NCI-H510A treated with DMSO at 0.1 percent for 48 hours (cell line): Measurements from ENCODE around the gene UNC13D.
"Not testable (repeated sequence)": the region's sequence is repeated elsewhere in the genome, so short reads cannot be mapped to it uniquely, and the experiment has no call there.

Source experiments
- DNase-seq: peaks from one replicate; lab custom pipeline; 2025; lab: John Stamatoyannopoulos, UW

The UNC13D gene

DNA sequence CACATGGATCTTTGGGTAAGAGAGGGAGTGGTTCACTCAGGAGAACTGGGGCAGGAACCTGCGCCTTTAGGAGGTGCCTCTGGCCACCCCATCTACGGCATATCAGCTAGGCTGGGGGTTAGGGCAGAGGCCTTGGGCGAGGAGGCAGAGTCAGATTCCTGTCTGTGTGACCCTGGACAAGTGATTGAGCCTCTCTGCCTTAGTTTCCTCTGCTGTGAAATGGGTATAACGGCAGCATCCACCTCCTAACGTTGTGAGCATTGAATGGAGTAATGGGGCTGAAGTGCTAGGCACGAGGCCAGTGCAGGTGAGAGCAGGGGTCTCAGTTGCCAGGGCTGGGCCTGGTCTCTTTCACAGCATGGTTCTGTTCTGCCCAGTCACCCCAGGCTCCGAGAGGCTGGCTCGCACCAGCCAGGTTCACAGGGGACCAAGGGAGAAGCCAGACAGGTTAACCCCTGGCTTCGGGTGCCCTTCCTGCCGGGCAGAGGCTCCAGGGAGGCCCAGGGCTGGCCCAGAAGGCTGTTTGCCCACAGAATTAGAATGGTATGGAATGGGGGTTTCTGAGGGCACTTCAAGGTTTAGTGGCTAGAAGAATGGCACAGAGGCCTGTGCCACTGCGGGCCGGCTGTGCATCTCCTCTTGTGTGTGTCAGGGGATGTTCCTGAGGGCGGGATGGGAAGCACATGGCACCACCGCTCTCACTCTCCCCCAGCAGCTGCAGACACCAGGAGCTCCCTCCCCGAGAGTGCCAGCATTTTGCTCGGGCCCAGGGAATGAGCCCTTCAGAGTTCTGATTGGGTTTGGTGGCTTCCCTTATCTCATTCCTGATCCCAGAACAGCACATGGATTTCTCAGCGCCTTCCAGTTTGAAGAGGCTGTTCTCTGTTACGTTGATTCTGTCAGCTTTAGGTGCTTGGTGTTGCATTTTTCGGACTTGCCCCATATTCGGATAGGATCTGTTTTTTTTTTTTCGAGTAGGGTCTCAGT, 23.8 kb downstream of the UNC13D start:
- no peak for DNase-seq

DNA sequence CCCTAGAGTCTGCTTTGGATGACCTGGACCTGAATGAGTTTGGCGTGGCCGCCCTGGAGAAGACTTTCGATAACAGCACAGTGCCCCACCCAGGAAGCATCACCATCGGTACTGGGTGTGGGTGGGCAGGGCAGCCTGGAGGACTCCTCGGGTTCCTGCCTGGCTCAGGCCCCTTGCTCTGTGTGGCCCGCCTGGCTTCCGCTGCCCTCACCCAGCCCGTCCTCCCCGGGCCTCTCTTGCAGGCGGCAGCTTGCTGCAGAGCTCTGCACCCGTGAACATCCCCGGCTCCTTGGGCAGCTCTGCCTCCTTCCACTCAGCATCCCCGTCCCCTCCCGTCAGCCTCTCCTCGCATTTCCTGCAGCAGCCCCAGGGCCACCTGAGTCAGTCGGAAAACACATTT, 24.5 kb downstream of the UNC13D start:
- DNase-seq: no peak

DNA sequence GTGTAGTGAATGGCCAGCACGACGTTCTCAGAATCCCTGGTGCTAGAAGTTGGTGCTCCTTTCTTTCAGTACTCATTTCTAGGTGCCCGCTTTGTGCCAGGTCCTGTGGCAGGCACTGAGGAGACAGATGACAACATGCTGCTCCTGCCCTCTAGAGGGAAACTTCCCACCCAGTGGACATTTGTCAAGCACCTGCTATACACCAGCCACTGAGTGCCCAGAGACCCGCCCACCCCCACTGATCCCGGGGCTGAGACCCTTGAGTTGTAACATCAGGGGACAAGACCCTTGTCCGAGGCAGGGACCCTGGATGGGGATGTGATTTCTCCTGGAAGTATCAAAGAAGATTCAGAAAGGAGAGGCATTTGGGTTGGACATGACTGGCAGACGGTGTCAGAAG, 25.1 kb downstream of the UNC13D start:
- DNase-seq: no peak

DNA sequence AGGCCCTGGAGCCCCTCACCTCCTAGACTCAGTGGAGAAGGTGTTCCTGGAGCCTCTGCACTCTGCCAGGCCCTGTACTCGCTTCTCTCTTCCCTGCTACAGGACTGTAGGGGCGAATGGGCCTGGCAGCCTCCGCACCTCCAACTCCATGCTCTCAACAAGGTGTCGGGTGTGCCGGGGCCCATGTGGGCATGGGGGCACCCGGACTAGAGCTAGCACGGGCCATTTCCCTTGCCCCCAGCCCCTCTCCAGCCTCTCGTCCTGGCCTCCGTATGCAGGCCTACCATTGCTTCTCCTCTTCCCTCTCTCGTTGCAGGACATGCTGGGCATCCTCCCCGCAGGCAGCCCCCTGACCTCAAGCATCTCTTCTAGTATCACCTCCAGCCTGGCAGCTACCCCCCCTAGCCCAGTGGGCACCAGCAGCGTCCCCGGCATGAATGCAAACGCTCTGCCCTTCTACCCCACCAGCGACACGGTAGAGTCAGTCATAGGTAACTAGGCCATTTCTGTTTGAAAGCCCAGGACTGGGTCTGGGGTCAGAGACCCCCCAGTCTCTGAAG, 25.8 kb downstream of the UNC13D start:
- no peak for DNase-seq

DNA sequence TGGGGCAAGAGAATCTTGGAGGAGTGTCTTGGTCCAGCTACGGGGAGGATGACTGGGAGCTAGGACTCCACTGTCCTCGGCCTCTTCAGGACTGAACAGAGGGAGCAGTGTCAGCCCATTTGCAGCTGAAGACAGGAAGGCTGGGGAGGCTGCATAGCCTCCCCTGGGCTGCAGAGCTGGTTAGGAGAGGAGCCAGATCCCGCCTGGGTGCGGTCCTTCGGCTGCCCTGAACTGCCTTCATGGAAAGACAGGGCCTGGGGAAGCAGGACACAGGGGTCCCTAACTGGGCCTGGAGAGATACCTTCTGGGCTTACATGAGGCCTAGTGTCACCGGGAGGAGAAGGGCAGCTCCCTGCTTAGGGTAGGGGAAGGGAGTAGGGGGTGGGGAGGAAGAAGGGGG, 26.6 kb downstream of the UNC13D start:
- no peak for DNase-seq

DNA sequence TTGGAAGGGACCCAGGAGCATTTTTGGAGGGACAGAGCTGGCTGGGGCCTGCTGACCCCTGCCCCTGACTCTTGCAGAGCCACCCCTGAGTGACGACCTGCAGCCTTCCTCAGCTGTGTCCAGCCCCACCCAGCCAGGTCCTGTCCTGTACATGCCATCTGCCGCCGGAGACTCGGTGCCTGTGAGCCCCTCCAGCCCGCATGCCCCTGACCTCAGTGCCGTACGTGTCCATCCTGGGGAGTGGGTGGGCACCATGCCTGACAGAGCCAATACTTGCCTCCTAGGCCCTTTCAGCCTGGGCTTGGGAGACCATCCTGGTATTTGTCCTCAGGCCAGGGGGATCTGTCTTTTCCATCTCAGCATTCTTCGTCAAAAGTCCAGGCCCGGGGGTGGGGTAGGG, 27.5 kb downstream of the UNC13D start:
- no peak for DNase-seq

DNA sequence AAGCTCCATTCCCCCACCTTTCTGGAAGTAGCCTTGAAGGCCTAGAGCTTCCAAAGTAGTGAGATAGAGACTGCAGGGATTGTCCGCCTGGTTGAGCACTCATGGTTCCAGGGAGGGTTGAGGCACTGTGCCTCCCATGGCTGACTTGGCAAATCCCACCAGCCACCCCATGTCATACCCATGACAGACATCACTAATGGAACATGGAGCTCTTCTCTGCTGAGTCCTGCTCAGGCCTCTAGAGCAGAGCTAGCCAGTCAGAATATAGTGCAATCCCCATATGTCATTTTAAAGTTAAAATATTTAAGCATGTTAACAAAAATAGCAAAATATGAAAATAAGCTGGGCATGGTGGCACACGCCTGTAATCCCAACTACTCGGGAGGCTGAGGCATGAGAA, 28.8 kb downstream of the UNC13D start:
- no peak for DNase-seq

DNA sequence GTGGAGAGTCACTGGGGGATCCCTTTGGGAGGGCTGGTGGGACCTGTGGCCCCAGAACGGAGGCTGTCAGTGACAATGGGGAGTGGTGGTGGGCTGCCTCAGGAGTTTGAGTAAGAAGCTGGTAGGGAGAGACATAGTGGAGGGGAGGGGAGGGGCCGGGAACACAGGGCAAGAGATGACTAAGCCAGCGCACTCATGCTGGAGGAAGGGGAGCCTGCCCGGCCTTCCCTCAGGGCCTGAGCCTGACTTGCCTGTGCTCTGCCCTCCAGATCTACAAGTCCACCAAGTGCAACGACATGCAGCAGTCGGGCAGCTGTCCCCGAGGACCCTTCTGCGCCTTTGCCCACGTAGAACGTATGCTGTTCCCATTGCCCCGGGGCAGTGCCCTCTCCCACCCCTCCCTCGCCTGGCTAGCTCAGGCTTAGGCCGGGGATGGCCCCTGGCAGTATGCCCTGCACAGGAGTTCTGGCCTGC, 29.3 kb downstream of the UNC13D start:
- no peak for DNase-seq

DNA sequence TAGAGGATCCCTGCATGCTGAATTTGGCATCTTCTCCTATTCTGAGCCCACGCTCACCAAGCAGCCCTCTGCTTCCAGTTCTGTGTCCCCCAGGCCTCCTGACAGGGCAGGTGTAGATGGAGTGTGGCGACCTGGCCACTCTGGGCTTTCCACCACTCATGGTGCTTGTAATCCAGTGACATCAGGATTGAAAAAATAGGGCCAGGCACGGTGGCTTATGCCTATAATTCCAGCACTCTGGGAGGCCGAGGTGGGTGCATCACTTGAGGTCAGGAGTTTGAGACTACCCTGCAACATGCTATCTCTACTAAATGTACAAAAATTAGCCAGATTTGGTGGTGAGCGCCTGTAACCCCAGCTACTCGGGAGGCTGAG, 30.2 kb downstream of the UNC13D start:
- DNase-seq: no peak

DNA sequence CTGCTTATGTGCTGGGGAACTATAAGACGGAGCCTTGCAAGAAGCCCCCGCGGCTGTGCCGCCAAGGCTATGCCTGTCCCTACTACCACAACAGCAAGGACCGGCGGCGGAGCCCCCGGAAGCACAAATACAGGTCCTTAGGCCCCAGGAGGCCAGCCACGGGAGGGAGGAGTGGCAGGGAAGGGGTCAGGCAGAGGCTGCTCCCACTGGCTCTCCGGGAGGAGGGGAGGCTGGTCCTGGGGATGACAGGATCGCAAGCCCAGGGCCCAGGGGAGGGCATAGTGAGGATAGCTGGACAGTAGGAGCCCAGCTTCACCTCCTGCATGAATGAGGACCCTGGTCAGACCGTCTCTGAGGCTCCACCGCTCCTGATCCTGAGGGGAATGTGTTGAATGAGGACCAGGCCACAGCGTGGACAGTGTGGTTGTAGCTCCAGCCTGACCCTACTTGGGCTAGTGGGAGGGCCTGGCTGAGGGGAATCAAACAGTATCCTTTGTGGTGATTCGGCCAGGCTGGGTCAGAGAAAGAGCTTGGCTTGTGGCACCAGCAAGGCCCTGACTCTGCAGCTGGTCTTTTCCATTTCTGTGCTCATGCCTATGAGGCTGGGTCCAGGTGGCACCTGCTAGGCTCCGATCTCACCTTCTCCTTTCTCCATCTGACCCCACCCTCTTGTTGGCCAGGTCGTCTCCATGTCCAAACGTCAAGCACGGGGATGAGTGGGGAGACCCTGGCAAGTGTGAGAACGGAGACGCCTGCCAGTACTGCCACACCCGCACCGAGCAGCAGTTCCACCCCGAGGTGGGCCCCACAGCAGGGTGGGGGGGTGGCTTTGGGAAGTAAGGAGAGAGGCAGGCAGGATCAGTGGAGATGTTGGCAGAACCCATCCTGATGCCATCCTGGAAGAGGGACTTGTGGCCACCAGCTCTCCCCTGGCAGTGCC, 30.9 kb downstream of the UNC13D start:
- no peak for DNase-seq

DNA sequence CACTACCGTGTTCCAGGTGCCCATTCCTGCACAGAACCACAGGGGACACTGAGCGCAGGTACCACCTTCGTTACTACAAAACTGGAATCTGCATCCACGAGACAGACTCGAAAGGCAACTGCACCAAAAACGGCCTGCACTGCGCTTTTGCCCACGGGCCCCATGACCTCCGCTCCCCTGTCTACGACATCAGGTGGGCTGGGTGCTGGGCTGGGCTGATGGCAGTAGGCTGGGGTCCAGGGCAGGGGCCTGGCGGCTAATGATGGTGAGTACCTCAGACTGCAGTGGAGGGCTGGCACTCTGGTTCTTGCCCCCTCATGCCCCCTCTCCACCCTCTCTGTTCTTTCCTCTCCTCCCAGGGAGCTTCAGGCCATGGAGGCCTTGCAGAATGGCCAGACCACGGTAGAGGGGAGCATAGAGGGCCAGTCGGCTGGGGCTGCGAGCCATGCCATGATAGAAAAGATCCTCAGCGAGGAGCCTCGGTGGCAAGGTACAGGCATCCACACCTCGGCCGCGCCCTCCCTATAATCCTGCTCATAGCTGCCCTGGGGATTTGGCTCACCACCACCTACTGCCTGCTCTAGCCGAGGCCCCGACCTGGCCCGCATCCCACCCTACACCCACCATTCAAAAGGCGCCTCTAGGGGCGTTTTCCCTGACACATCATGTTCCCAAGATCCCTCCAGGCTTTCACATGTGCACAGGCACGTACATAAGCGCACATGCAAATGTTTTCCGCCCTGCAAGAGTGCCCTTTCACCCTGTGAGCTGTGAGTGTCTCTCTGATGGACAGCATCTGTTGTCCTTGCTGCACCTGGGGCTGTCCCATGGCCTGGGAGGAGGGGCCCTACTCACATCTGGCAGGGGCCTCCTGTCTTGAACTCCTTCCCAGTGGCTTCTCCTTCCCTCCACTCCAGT, 31.8 kb downstream of the UNC13D start:
- DNase-seq: no peak

DNA sequence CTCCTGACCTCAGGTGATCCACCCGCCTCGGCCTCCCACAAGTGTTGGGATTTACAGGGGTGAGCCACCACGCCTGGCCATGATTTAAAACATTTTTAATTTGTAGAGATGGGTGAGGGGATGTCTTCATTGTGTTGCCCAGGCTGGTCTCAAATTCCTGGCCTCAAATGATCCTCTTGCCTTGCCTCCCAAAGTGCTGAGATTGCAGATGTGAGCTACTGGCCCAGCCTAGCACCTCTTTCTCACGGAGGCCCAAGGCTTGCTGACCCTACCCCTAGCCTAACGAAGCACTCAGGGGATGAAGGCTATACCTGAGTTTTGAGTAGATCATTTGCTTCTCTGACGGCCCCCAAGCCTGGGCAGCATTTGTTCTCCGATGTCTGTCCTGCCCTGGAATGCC, 33.0 kb downstream of the UNC13D start:
- no peak for DNase-seq

DNA sequence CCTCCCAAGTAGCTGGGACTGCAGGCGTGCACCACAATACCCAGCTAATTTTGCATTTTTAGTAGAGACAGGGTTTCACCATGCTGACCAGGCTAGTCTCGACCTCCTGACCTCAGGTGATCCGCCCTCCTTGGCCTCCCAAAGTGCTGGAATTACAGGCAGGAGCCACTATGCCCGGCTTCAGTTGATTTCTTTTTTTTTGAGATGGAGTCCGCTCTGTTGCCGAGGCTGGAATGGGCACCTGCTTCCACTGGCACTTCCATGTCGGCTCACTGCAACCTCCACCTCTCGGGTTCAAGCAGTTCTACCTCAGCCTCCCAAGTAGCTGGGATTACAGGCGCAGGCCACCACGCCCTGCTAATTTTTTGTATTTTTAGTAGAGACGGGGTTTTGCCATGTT, 33.4 kb downstream of the UNC13D start:
- not testable (repeated sequence) for DNase-seq

DNA sequence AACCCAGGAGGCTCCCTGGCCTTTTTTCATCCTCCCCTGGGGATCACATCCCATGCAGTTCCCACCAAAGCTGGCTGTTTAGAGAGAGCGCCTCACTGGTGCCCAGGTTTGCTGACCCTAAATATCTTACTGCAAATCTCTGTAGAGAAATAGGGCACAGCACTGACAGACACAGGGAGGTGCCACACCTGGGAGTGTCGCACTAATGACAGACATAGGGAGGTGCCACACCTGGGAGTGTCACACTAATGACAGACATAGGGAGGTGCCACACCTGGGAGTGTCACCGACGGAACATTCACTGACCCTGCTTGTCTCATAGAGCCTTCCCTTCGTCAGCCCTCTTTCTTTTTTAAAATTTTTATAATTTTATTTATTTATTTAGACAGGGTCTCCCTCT, 34.0 kb downstream of the UNC13D start:
- no peak for DNase-seq

DNA sequence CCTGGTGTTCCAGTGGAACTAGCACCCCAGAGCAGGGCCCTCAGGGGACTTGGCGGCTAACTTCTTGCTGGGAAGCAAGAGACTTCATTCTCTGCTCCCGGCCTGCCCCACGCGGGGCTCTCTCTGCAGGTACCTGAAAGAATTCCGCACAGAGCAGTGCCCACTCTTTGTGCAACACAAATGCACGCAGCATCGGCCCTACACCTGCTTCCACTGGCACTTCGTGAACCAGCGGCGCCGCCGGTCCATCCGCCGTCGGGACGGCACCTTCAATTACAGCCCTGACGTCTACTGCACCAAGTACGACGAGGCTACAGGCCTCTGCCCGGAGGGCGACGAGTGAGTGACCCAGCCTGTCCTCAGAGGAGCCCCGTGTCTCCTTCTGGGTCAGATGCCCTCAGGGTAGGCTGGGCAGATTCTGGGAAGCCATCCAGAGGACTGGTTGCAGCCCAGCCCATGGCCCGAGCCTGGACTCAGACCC, 34.5 kb downstream of the UNC13D start:
- no peak for DNase-seq

DNA sequence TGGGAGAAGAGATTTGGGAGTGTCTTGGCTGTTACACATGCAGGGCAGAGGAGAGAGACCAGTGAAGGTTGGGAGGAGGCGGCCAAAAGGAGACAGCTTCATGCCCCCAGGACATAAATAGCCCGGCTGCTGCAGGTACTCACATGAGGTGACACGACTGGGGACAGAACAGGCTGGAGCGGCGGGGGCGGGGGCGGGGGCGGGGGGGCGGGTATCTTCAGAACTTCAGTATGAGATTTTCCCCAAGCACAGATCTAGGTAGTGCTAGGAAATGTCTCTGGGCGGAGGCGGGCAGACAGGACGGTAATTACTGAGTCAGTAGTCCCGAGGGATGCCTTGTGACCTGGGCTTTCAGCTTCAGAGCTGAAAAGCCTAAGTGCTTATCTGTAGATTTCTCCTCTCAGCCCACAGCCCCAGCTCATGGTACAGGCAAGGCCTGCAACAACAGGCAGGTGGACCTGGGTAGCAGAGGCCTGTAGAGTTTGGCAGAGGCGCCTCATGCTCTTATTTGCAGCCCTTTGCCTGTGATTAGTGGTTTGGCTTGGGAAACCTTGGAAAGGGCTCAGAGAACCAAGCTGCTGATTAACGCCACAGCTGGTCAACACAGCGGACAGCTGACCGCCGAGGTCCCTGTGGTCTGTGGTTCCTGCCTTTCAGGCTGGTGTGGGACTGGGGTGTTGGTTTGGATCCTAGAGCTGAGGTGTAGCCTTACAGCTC, 35.1 kb downstream of the UNC13D start:
- no peak for DNase-seq

DNA sequence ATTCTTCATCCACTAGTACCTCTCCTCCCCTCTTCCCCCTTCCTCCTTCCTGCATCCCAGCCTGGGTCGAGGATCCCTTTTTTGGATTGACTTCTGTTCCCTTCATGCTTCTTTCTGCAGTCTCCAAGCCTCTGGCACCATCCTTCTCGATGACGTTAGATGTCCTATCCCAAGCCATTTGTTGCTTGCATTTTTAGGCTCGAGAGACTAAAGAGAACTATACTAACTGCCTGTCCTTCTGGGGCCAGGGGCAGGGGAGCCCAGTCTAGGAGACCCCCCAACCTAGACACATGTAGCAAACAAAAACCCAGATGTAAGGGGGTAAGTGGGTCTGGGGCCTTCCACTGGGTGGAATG, 35.7 kb downstream of the UNC13D start:
- no peak for DNase-seq

DNA sequence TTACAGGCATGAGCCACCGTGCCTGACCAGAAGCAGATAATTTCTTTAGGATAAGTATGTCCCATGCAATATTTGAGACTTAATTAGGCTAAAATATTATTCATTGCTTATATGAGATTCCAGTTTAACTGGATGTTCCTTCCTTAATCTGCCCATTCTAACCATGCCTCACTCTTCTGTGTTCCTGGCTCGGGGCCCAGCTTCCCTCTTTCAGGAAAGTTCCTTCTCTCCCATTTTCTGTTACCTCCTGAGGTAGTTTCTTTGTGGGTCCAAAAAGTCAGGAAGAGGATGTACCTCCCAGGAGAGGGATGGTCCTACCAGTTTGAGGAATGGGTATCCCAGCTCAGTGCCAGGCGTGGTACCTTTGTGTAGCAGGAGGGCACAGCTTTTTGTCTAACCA, 36.3 kb downstream of the UNC13D start:
- no peak for DNase-seq

DNA sequence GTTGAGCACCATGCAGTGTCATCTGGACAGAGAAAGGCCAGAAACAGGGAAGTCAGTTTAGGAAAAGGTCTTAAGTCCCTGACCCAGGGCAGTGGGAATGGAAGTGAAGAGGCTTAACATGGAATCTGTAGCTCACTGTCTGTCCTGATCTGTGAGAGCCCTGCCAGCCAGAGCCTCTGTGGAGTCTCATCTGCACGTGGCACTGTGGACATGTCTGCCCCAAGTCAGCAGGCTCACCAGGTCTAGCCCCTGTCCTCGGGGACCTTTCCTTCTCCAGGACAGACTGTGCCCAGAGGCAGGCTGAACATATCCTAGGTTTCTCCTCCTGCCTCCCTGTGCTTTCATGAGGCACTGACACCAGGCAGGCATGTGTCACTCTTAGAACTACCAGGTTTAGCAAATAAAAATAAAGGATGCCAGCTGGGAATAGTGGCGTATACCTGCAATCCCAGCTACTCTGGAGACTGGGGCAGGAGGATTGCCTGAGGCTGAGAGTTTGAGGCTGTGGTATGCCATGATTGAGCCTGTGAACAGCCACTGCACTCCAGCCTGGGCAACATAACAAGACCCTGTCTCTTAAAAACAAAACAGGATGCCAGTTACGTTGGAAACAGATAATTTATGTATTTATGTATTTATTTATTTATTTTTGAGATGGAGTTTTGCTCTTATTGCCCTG, 37.2 kb downstream of the UNC13D start:
- DNase-seq: no peak

DNA sequence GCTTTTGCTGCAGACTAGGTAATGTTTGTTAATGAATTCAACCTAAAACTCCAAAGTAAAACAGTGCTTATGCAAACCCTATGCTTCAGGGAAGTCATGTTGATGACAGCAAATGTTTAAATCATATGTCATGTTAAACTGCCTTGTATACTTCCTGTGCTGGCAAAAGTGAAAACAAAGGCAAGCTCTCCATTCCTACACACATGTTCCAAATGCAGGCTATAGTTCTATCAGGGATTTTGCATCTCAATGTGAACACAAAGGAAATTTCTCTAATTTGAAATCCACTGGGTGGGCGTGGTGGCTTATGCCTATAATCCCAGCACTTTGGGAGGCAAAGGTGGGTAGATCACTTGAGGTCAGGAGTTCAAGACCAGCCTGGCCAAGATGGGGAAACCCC, 40.3 kb downstream of the UNC13D start:
- no peak for DNase-seq
